ENCODE measurements around the gene TXNRD2.
"Not testable (repeated sequence)": the region's sequence is repeated elsewhere in the genome, so short reads cannot be mapped to it uniquely, and the experiment has no call there.

TXNRD2 gene

GRCh38 chr22:19844377-19845053, 97.1 kb downstream of the TXNRD2 start:
- DNase-seq (ENCODE audit: low spot score), result no peak

GRCh38 chr22:19843857-19844376, 97.7 kb downstream of the TXNRD2 start:
- DNase-seq (ENCODE audit: low spot score), result no peak

GRCh38 chr22:19843107-19843856, 98.3 kb downstream of the TXNRD2 start:
- no peak for DNase-seq (ENCODE audit: low spot score)

- no peak for DNase-seq (ENCODE audit: low spot score)
Measured at GRCh38 chr22:19842393-19843106, 99.1 kb downstream of the TXNRD2 start.

- no peak for DNase-seq (ENCODE audit: low spot score)
Measured at GRCh38 chr22:19841641-19842392, 99.8 kb downstream of the TXNRD2 start.

- no peak for DNase-seq (ENCODE audit: low spot score)
Measured at GRCh38 chr22:19840955-19841640, 100.5 kb downstream of the TXNRD2 start.

GRCh38 chr22:19840059-19840458, 101.6 kb downstream of the TXNRD2 start:
- DNase-seq (ENCODE audit: low spot score), result no peak

GRCh38 chr22:19837915-19838314, 103.7 kb downstream of the TXNRD2 start:
- no peak for DNase-seq (ENCODE audit: low spot score)

- DNase-seq (ENCODE audit: low spot score), result no peak
Measured at GRCh38 chr22:19836512-19836911, 105.1 kb downstream of the TXNRD2 start.

GRCh38 chr22:19834599-19834998, 107.0 kb downstream of the TXNRD2 start:
- DNase-seq (ENCODE audit: low spot score), result no peak

GRCh38 chr22:19833327-19833726, 108.3 kb downstream of the TXNRD2 start:
- DNase-seq (ENCODE audit: low spot score), result not testable (repeated sequence)

GRCh38 chr22:19832476-19833108, 109.0 kb downstream of the TXNRD2 start:
- DNase-seq (ENCODE audit: low spot score), result no peak

- DNase-seq (ENCODE audit: low spot score), result not testable (repeated sequence)
Measured at GRCh38 chr22:19831979-19832378, 109.6 kb downstream of the TXNRD2 start.

- DNase-seq (ENCODE audit: low spot score), result no peak
Measured at GRCh38 chr22:19831016-19831415, 110.6 kb downstream of the TXNRD2 start.

GRCh38 chr22:19828035-19828401, 113.6 kb downstream of the TXNRD2 start:
- no peak for DNase-seq (ENCODE audit: low spot score)

GRCh38 chr22:19827341-19828034, 114.1 kb downstream of the TXNRD2 start:
- DNase-seq (ENCODE audit: low spot score), result no peak

GRCh38 chr22:19826619-19826950, 115.0 kb downstream of the TXNRD2 start:
- no peak for DNase-seq (ENCODE audit: low spot score)

GRCh38 chr22:19825904-19826618, 115.6 kb downstream of the TXNRD2 start:
- no peak for DNase-seq (ENCODE audit: low spot score)

Data from putamen (tissue), 1 donor.